GM21619 (cell line): ENCODE data around the gene LRCH3.
"Not testable (repeated sequence)": the region's sequence is repeated elsewhere in the genome, so short reads cannot be mapped to it uniquely, and the experiment has no call there.

ENCODE experiments used
- ATAC-seq: cut with Tn5 transposase; IDR thresholded peaks from one replicate; pipeline ENCODE4 v1.9.1; 2021; ENCODE audit not compliant: unreplicated experiment

LRCH3 gene

DNA sequence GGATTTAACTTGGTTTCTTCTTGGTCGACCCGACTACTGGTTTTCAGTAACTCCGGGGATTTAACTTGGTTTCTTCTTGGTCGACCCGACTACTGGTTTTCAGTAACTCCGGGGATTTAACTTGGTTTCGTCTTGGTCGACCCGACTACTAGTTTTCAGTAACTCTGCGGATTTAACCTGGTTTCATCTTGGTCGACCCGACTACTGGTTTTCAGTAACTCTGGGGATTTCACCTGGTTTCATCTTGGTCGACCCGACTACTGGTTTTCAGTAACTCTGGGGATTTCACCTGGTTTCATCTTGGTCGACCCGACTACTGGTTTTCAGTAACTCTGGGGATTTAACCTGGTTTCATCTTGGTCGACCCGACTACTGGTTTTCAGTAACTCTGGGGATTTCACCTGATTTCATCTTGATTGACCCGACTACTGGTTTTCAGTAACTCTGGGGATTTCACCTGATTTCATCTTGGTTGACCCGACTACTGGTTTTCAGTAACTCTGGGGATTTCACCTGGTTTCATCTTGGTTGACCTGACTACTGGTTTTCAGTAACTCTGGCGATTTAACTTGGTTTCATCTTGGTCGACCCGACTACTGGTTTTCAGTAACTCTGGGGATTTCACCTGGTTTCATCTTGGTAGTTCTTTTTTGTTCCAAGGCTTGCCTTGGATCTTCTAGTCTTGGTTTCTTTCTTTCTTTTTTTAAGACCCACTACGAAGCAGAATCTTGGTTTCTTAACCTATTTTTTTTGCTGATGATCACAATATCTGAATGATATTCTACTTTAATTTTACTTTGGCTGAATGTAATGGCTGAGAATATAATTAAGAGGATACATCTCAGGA, 130.6 kb downstream of the LRCH3 start:
- ATAC-seq: not testable (repeated sequence)

DNA sequence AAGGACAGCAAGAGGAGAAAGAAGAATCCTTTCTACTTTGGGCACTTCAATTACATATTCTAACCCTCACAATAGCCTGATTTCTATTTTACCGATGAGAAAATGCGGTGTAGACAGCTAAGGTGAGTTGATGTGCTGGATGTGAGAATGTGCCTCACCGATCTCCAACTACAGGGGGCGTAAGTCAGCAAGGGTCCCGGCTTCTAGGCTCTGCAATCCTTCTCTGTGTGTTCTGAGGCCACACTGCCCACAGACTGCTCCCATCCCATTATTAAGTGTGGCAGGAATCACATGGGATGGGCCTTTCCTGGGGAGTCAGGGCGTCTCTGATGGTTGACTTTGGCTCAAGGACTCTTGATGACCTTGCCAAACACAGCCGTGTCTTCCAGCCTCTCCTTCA, 135.4 kb downstream of the LRCH3 start:
- no peak for ATAC-seq

DNA sequence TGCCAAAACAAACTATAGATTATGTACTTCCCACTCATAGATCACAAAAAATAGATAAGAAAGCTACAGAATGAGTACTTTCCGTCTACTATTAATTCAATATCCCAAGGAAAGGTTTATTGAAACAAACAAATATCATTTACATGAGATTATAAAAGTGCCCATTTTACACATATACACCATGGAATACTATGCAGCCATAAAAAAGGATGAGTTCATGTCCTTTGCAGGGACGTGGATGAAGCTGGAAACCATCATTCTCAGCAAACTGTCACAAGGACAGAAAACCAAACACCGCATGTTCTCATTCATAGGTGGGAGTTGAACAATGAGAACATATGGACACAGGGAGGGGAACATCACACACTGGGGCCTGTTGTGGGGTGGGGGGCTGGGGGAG, 136.5 kb downstream of the LRCH3 start:
- ATAC-seq: not testable (repeated sequence)

DNA sequence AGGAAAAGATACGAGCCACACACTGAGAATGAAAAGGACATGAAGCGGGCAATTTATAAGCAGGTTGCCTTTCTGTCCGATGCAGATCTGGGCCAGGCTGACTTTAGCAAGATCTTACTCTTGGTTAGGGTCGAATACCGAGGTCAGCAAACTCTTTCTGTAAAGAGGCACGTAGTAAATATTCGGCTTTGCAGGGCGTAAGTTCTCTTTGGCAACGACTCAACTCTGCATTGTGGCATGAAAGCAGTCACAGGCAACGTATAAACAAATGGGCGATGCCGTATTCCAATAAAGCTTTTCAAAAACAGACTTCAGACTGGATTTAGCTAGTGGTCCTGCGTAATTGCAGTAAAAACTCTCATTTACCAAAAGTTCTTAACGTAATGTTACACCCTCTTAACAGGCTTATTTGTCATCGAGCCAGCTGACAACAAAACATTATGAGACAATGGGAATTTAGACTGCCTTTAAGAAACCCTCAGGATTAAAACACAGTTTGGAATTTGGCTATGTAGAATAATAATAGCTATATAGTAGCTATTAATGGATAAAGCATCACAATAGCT, 145.8 kb downstream of the LRCH3 start:
- ATAC-seq: no peak
